Lower leg skin (tissue), 4 donors: ENCODE measurements around the gene RAB3C. TPM values are rescaled to one million over a fixed set of nuclear protein-coding genes. Genes with fewer than 3 reads are reported as not detected.

Experiments
- DNase-seq, 2 donors: peaks; one replicate each; pipeline ENCODE4 v3.0.0-alpha.2; 2019; ENCODE audit warnings: low spot score in 2 of 2
- H3K4me3 ChIP-seq: fragments of 200-600 bp; sonication (generic); 2 replicates; pipeline ENCODE4 v1.5.1; 2017; ENCODE audit warnings: mild to moderate bottlenecking, low read depth; ENCODE audit not compliant: poor library complexity, severe bottlenecking
- CTCF ChIP-seq, 3 donors: fragments of 450-650 bp; IDR thresholded peaks; one replicate each; pipeline ENCODE4 v1.5.1; 2016; ENCODE audit warnings: antibody characterized with exemption in 3 of 3, mild to moderate bottlenecking in 3 of 3, moderate library complexity in 2 of 3
- POLR2A ChIP-seq, 2 donors: fragments of 450-650 bp; IDR thresholded peaks; one replicate each; pipeline ENCODE4 v1.6.1; 2016 to 2017; ENCODE audit warnings: antibody characterized with exemption in 2 of 2, mild to moderate bottlenecking in 1 of 2, moderate library complexity in 1 of 2
- WGBS, 2 donors: methylation state at CpG; one replicate each; pipeline ENCODE4 v1.1.5; 2018; 5-methylcytosine and 5-hydroxymethylcytosine counted together
- intact Hi-C: fragments of 100-400 bp; cut with DNase I; formaldehyde crosslinking; loops from one replicate; pipeline ENCODE4 v1.15.0; 2023; ENCODE audit warnings: low total_unique reads
- total RNA-seq, 4 donors: library from RNA; depleted of rRNA; stranded (reverse); fragments of >200 nt; gene quantifications; one replicate each; pipeline ENCODE4 v1.1.0, GENCODE V29; 2016

RAB3C gene
- total RNA-seq, 4 donors from 2014 or later, result 0.04 to 1.2 (median 0.14) TPM

GRCh38 chr5:58620336-58620735 lies 37.5 kb downstream of the RAB3C start:
- no peak for DNase-seq
- 74 to 94% methylated on average over 1 of the region's 1 CpG for WGBS, 2 donors
- no peak overlapping the region for H3K4me3 ChIP-seq
- intact Hi-C loops, result no loop called here
- TF ChIP-seq CTCF (IDR thresholded peaks at IDR 0.05) (no peak), POLR2A (IDR thresholded peaks at IDR 0.05) (no peak)

GRCh38 chr5:58622936-58623871 lies 40.3 kb downstream of the RAB3C start:
- DNase-seq, result no peak
- no peak for TF ChIP-seq CTCF (IDR thresholded peaks at IDR 0.05)
- TF ChIP-seq POLR2A (IDR thresholded peaks at IDR 0.05), result no peak
- intact Hi-C loops, result no loop called here
- H3K4me3 ChIP-seq, result no peak overlapping the region
- WGBS, 2 donors, result 65 to 75% methylated on average over 3 of the region's 3 CpGs

GRCh38 chr5:58628626-58629025 lies 45.8 kb downstream of the RAB3C start:
- 56 to 64% methylated on average over 5 of the region's 5 CpGs for WGBS, 2 donors
- no peak overlapping the region for H3K4me3 ChIP-seq
- intact Hi-C loops, result no loop called here
- TF ChIP-seq CTCF (IDR thresholded peaks at IDR 0.05), result no peak
- no peak for TF ChIP-seq POLR2A (IDR thresholded peaks at IDR 0.05)
- no peak for DNase-seq

GRCh38 chr5:58629271-58630159 lies 46.6 kb downstream of the RAB3C start:
- no peak for TF ChIP-seq CTCF (IDR thresholded peaks at IDR 0.05)
- intact Hi-C loops, result no loop called here
- H3K4me3 ChIP-seq, result no peak overlapping the region
- WGBS, 2 donors, result 31 to 33% methylated on average over 6 of the region's 6 CpGs
- DNase-seq, result no peak

GRCh38 chr5:58631895-58632294 lies 49.0 kb downstream of the RAB3C start:
- intact Hi-C loops, result no loop called here
- WGBS, 2 donors, result 76 to 88% methylated on average over 1 of the region's 1 CpG
- TF ChIP-seq CTCF (IDR thresholded peaks at IDR 0.05) (no peak), POLR2A (IDR thresholded peaks at IDR 0.05) (no peak)
- H3K4me3 ChIP-seq, result no peak overlapping the region
- DNase-seq, result no peak
